Measurements from ENCODE around the gene MAMDC4.

DNA sequence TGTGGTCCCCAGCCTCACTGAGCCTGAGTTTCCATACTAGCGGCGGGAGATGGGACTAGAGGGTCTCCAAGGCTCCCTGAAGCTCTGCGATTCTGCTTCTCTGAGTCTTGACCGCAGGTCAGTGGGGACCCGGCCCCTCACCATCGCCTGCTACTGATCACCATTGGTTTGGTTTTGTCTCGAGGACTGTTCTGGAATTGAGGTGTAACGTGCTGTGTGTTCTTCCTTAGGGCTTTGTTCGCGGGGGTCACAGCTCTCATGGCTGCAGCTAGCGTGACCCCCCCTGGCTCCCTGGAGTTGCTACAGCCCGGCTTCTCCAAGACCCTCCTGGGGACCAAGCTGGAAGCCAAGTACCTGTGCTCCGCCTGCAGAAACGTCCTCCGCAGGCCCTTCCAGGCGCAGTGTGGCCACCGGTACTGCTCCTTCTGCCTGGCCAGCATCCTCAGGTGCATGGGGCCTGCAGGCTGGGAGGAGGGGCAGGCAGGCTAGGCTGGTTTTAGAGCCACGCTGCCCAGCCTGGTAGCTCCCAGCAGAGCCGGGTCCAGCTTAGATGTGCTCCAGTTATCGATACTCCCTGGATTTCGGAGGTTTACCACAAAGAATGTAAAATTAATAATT, 46.4 kb downstream of the MAMDC4 start:
- TF ChIP-seq EZH2 (IDR thresholded peaks at IDR 0.05) = no peak
- TF ChIP-seq, protein P1, sequence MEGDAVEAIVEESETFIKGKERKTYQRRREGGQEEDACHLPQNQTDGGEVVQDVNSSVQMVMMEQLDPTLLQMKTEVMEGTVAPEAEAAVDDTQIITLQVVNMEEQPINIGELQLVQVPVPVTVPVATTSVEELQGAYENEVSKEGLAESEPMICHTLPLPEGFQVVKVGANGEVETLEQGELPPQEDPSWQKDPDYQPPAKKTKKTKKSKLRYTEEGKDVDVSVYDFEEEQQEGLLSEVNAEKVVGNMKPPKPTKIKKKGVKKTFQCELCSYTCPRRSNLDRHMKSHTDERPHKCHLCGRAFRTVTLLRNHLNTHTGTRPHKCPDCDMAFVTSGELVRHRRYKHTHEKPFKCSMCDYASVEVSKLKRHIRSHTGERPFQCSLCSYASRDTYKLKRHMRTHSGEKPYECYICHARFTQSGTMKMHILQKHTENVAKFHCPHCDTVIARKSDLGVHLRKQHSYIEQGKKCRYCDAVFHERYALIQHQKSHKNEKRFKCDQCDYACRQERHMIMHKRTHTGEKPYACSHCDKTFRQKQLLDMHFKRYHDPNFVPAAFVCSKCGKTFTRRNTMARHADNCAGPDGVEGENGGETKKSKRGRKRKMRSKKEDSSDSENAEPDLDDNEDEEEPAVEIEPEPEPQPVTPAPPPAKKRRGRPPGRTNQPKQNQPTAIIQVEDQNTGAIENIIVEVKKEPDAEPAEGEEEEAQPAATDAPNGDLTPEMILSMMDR (IDR thresholded peaks at IDR 0.05 in 2 of 3, conservative IDR thresholded peaks at IDR 0.05 in 1 of 3; ENCODE audit: borderline replicate concordance in 1 of 3, insufficient read depth in 1 of 3, low read depth in 2 of 3, low read length in 2 of 3) = no peak
- TF ChIP-seq EZH2phosphoT487 (IDR thresholded peaks at IDR 0.05; ENCODE audit: borderline replicate concordance) = no peak
- TF ChIP-seq, protein P2, sequence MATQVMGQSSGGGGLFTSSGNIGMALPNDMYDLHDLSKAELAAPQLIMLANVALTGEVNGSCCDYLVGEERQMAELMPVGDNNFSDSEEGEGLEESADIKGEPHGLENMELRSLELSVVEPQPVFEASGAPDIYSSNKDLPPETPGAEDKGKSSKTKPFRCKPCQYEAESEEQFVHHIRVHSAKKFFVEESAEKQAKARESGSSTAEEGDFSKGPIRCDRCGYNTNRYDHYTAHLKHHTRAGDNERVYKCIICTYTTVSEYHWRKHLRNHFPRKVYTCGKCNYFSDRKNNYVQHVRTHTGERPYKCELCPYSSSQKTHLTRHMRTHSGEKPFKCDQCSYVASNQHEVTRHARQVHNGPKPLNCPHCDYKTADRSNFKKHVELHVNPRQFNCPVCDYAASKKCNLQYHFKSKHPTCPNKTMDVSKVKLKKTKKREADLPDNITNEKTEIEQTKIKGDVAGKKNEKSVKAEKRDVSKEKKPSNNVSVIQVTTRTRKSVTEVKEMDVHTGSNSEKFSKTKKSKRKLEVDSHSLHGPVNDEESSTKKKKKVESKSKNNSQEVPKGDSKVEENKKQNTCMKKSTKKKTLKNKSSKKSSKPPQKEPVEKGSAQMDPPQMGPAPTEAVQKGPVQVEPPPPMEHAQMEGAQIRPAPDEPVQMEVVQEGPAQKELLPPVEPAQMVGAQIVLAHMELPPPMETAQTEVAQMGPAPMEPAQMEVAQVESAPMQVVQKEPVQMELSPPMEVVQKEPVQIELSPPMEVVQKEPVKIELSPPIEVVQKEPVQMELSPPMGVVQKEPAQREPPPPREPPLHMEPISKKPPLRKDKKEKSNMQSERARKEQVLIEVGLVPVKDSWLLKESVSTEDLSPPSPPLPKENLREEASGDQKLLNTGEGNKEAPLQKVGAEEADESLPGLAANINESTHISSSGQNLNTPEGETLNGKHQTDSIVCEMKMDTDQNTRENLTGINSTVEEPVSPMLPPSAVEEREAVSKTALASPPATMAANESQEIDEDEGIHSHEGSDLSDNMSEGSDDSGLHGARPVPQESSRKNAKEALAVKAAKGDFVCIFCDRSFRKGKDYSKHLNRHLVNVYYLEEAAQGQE (IDR thresholded peaks at IDR 0.05; ENCODE audit: low read depth) = no peak
- TF ChIP-seq CEBPB (IDR thresholded peaks at IDR 0.05; ENCODE audit: low read depth) = no peak
- no peak for TF ChIP-seq POLR2AphosphoS5 (IDR thresholded peaks at IDR 0.05; ENCODE audit: low read depth, low read length)
- TF ChIP-seq, protein P3, sequence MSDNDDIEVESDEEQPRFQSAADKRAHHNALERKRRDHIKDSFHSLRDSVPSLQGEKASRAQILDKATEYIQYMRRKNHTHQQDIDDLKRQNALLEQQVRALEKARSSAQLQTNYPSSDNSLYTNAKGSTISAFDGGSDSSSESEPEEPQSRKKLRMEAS (IDR thresholded peaks at IDR 0.05) = no peak
- no peak for TF ChIP-seq ELF1 (IDR thresholded peaks at IDR 0.05; ENCODE audit: borderline replicate concordance, low read depth)
- no peak for TF ChIP-seq TCF7L2 (IDR thresholded peaks at IDR 0.05; ENCODE audit: borderline replicate concordance, extremely low read depth, insufficient read depth, insufficient read length)
- TF ChIP-seq FOSL1 (IDR thresholded peaks at IDR 0.05; ENCODE audit: low read depth) = no peak
- TF ChIP-seq, protein P4, sequence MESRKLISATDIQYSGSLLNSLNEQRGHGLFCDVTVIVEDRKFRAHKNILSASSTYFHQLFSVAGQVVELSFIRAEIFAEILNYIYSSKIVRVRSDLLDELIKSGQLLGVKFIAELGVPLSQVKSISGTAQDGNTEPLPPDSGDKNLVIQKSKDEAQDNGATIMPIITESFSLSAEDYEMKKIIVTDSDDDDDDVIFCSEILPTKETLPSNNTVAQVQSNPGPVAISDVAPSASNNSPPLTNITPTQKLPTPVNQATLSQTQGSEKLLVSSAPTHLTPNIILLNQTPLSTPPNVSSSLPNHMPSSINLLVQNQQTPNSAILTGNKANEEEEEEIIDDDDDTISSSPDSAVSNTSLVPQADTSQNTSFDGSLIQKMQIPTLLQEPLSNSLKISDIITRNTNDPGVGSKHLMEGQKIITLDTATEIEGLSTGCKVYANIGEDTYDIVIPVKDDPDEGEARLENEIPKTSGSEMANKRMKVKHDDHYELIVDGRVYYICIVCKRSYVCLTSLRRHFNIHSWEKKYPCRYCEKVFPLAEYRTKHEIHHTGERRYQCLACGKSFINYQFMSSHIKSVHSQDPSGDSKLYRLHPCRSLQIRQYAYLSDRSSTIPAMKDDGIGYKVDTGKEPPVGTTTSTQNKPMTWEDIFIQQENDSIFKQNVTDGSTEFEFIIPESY (IDR thresholded peaks at IDR 0.05; ENCODE audit: extremely low read depth, insufficient replicate concordance, low read length) = no peak
- no peak for TF ChIP-seq POLR2A (IDR thresholded peaks at IDR 0.05; ENCODE audit: borderline replicate concordance, extremely low read depth, insufficient read depth, insufficient read length)
- no peak for TF ChIP-seq SP1 (IDR thresholded peaks at IDR 0.05; ENCODE audit: low read depth)
- TF ChIP-seq, protein P5, sequence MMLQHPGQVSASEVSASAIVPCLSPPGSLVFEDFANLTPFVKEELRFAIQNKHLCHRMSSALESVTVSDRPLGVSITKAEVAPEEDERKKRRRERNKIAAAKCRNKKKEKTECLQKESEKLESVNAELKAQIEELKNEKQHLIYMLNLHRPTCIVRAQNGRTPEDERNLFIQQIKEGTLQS (IDR thresholded peaks at IDR 0.05) = no peak
